HEK293 (cell line): ENCODE data around the gene CNTLN.

Source experiments
- BCL11B ChIP-seq: fragments of 450-650 bp; formaldehyde crosslinking; IDR thresholded peaks from 2 replicates; pipeline ENCODE4 v1.5.1; 2016; ENCODE audit warnings: low read depth, missing biosample characterization, missing genetic modification characterization
- IKZF3 ChIP-seq: fragments of 450-650 bp; IDR thresholded peaks from 2 replicates; pipeline ENCODE4 v1.5.0; 2018; ENCODE audit warnings: missing biosample characterization, mild to moderate bottlenecking, missing genetic modification characterization, moderate library complexity
- KLF1 ChIP-seq: fragments of 450-650 bp; formaldehyde crosslinking; IDR thresholded peaks from 2 replicates; pipeline ENCODE4 v1.5.1; 2016; ENCODE audit warnings: missing biosample characterization, missing genetic modification characterization
- KLF9 ChIP-seq: fragments of 450-650 bp; formaldehyde crosslinking; IDR thresholded peaks from 2 replicates; pipeline ENCODE4 v1.5.1; 2016; ENCODE audit warnings: missing biosample characterization, missing genetic modification characterization, low read depth
- PBX3 ChIP-seq: sonication (generic); formaldehyde crosslinking; IDR thresholded peaks from 2 replicates; pipeline ENCODE4 v1.8.1; 2022; ENCODE audit warnings: mild to moderate bottlenecking, moderate library complexity, missing genetic modification reagents
- PRDM4 ChIP-seq: fragments of 450-650 bp; formaldehyde crosslinking; IDR thresholded peaks from 2 replicates; pipeline ENCODE4 v1.5.1; 2017; ENCODE audit warnings: missing biosample characterization, missing genetic modification characterization
- ZBTB10 ChIP-seq: fragments of 450-650 bp; formaldehyde crosslinking; IDR thresholded peaks from 2 replicates; pipeline ENCODE4 v1.5.1; 2016; ENCODE audit warnings: missing biosample characterization, missing genetic modification characterization
- ZBTB21 ChIP-seq: fragments of 450-650 bp; formaldehyde crosslinking; IDR thresholded peaks from 2 replicates; pipeline ENCODE4 v1.5.1; 2017; ENCODE audit warnings: missing biosample characterization, missing genetic modification characterization
- ZBTB49 ChIP-seq: fragments of 450-650 bp; formaldehyde crosslinking; IDR thresholded peaks from 2 replicates; pipeline ENCODE4 v1.5.1; 2016; ENCODE audit warnings: missing biosample characterization, missing genetic modification characterization, low read depth
- ZFP3 ChIP-seq: fragments of 450-650 bp; formaldehyde crosslinking; IDR thresholded peaks from 2 replicates; pipeline ENCODE4 v1.5.1; 2016; ENCODE audit warnings: low read depth, missing biosample characterization, missing genetic modification characterization
- ZNF114 ChIP-seq: fragments of 450-650 bp; formaldehyde crosslinking; IDR thresholded peaks from 2 replicates; pipeline ENCODE4 v1.5.0; 2017; ENCODE audit warnings: missing biosample characterization, missing genetic modification characterization
- ZNF132 ChIP-seq: fragments of 450-650 bp; formaldehyde crosslinking; IDR thresholded peaks from 2 replicates; pipeline ENCODE4 v1.5.1; 2017; ENCODE audit warnings: missing biosample characterization, missing genetic modification characterization, borderline replicate concordance
- ZNF202 ChIP-seq: fragments of 450-650 bp; formaldehyde crosslinking; IDR thresholded peaks from 2 replicates; pipeline ENCODE4 v1.5.1; 2016; ENCODE audit warnings: missing biosample characterization, missing genetic modification characterization, borderline replicate concordance
- ZNF214 ChIP-seq: fragments of 450-650 bp; formaldehyde crosslinking; IDR thresholded peaks from 2 replicates; pipeline ENCODE4 v1.5.1; 2017; ENCODE audit warnings: missing biosample characterization, mild to moderate bottlenecking, missing genetic modification characterization, borderline replicate concordance
- ZNF239 ChIP-seq: fragments of 450-650 bp; formaldehyde crosslinking; IDR thresholded peaks from 2 replicates; pipeline ENCODE4 v1.5.1; 2016; ENCODE audit warnings: missing biosample characterization, missing genetic modification characterization
- ZNF280D ChIP-seq: fragments of 450-650 bp; formaldehyde crosslinking; IDR thresholded peaks from 2 replicates; pipeline ENCODE4 v1.5.1; 2016; ENCODE audit warnings: missing biosample characterization, missing genetic modification characterization
- ZNF292 ChIP-seq: fragments of 450-650 bp; formaldehyde crosslinking; IDR thresholded peaks from 2 replicates; pipeline ENCODE4 v1.5.1; 2016; ENCODE audit warnings: low read depth, missing biosample characterization, missing genetic modification characterization, borderline replicate concordance
- ZNF350 ChIP-seq: fragments of 450-650 bp; formaldehyde crosslinking; IDR thresholded peaks from 2 replicates; pipeline ENCODE4 v1.5.0; 2017; ENCODE audit warnings: missing biosample characterization, mild to moderate bottlenecking, missing genetic modification characterization
- ZNF354C ChIP-seq: fragments of 450-650 bp; formaldehyde crosslinking; IDR thresholded peaks from 2 replicates; pipeline ENCODE4 v1.5.1; 2016; ENCODE audit warnings: missing biosample characterization, missing genetic modification characterization, low read depth, borderline replicate concordance
- ZNF362 ChIP-seq: fragments of 450-650 bp; formaldehyde crosslinking; IDR thresholded peaks from 2 replicates; pipeline ENCODE4 v1.5.1; 2016; ENCODE audit warnings: missing biosample characterization, missing genetic modification characterization
- ZNF423 ChIP-seq: fragments of 450-650 bp; formaldehyde crosslinking; IDR thresholded peaks from 2 replicates; pipeline ENCODE4 v1.5.1; 2016; ENCODE audit warnings: missing biosample characterization, missing genetic modification characterization
- ZNF544 ChIP-seq: fragments of 450-650 bp; formaldehyde crosslinking; IDR thresholded peaks from 2 replicates; pipeline ENCODE4 v1.5.0; 2017; ENCODE audit warnings: missing biosample characterization, missing genetic modification characterization
- ZNF623 ChIP-seq: fragments of 450-650 bp; formaldehyde crosslinking; IDR thresholded peaks from 2 replicates; pipeline ENCODE4 v1.5.1; 2016; ENCODE audit warnings: missing biosample characterization, missing genetic modification characterization
- ZNF658 ChIP-seq: fragments of 450-650 bp; formaldehyde crosslinking; IDR thresholded peaks from 2 replicates; pipeline ENCODE4; 2016; ENCODE audit warnings: missing biosample characterization, missing genetic modification characterization
- ZNF660 ChIP-seq: fragments of 450-650 bp; IDR thresholded peaks from 2 replicates; pipeline ENCODE4 v1.5.1; 2018; ENCODE audit warnings: missing biosample characterization, mild to moderate bottlenecking, missing genetic modification characterization
- ZNF830 ChIP-seq: fragments of 450-650 bp; IDR thresholded peaks from 2 replicates; pipeline ENCODE4 v1.5.0; 2018; ENCODE audit warnings: missing biosample characterization, missing genetic modification characterization, low read depth, mild to moderate bottlenecking, moderate library complexity

CNTLN gene

GRCh38 chr9:17134396-17135294 lies at the start of gene CNTLN (continued):
- no peak for TF ChIP-seq ZBTB49
- TF ChIP-seq ZNF132 (tag by site-specific recombination), result no peak
- TF ChIP-seq ZNF623 (tag by site-specific recombination), result no peak
- no peak for TF ChIP-seq ZNF239 (tag by site-specific recombination)
- peak; percentile 59 for TF ChIP-seq KLF1 (tag by site-specific recombination)
- TF ChIP-seq ZNF660 (tag by site-specific recombination), result no peak
- 0 out of 2 replicates have a peak, but pooled peaks have one; percentile 21 for TF ChIP-seq KLF9 (tag by site-specific recombination)
- TF ChIP-seq ZBTB21 (tag by site-specific recombination), result no peak
- TF ChIP-seq BCL11B (tag by site-specific recombination), result 0 out of 2 replicates have a peak, but pooled peaks have one; percentile 35
- no peak for TF ChIP-seq ZNF292 (tag by site-specific recombination)
- TF ChIP-seq ZNF423 (tag by site-specific recombination), result peak; percentile 54
- no peak for TF ChIP-seq ZNF362
- no peak for TF ChIP-seq ZNF354C (tag by site-specific recombination)
- no peak for TF ChIP-seq ZNF114
- TF ChIP-seq ZNF544 (tag by site-specific recombination), result no peak
- peak; percentile 97 for TF ChIP-seq PBX3 (CRISPR knock-in tag)
- TF ChIP-seq ZNF202 (tag by site-specific recombination), result no peak
- TF ChIP-seq ZNF350, result no peak
- no peak for TF ChIP-seq ZFP3 (tag by site-specific recombination)
- TF ChIP-seq ZNF280D (tag by site-specific recombination), result no peak
- no peak for TF ChIP-seq ZNF214
- TF ChIP-seq ZBTB10 (tag by site-specific recombination), result peak; percentile 83
- 0 out of 2 replicates have a peak, but pooled peaks have one; percentile 8 for TF ChIP-seq PRDM4 (tag by site-specific recombination)
- no peak for TF ChIP-seq ZNF658 (tag by site-specific recombination)
- TF ChIP-seq ZNF830 (tag by site-specific recombination), result no peak
- TF ChIP-seq IKZF3 (tag by site-specific recombination), result peak; percentile 73
